GM21528 (cell line): Measurements from ENCODE around the gene KSR2.

Source experiments
- ATAC-seq: cut with Tn5 transposase; IDR thresholded peaks from one replicate; pipeline ENCODE4 v1.9.1; 2021; ENCODE audit warnings: mild to moderate bottlenecking, moderate library complexity; ENCODE audit not compliant: unreplicated experiment, low FRiP score

The KSR2 gene

GRCh38 chr12:117707861-117708260 lies 260.9 kb downstream of the KSR2 start:
- no peak for ATAC-seq

- no peak for ATAC-seq
Measured at GRCh38 chr12:117703584-117703983, 265.2 kb downstream of the KSR2 start.

DNA sequence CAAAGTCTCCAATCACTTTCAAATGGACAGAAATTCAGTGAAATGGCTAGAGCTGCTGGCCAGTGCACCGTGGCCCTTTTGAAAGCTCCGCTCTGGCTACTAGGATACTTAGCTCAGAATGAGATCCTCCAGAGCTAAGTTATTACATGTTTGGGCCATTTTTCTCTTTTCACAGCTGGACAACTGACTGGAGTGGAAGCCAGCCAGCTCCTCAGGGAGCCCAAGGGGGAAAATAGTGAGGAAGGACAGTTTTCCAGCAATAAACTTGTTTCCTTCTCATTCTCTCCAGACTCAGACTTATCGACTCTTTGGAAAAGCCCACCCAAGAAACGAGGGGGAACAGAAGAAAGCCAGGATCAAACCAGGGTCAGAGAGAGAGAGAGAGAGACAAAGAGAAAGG lies 266.0 kb downstream of the KSR2 start:
- no peak for ATAC-seq

DNA sequence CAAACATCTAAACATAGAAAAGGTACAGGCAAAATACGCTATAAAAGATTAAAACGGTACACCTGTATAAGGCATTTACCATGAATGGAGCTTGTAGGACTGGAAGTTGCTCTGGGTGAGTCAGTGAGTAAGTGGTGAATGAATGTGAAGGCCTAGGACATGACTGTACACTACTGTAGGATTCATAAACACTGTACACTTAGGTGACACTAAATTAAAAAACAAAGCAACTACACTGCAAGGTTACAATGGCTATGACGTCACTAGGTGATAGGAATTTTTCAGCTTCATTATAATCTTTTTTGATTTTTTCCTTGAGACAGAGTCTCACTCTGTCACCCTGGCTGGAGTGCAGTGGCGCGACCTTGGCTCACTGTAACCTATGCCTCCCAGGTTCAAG lies 269.2 kb downstream of the KSR2 start:
- ATAC-seq = no peak

GRCh38 chr12:117699118-117699517 lies 269.7 kb downstream of the KSR2 start:
- ATAC-seq = no peak

DNA sequence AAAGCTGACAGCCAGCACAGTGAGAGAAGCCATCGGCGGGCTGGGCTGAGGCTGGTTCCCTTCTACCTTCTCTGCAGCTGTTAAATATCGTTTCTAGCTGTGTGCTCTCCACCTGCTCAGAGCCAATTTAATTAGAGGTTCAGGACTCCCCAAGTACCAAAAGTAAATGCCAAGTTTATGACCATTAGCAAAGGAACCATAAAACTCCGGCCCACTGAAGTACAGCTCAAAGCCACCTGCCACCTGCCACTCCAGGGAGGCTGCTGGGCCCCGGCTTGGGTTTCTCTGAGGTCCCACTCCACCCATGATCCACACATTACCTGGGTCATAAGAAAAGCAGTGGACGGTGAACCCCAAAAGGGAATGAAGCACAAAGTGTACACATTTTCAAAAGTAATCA lies 272.8 kb downstream of the KSR2 start:
- no peak for ATAC-seq

GRCh38 chr12:117692512-117692911 lies 276.3 kb downstream of the KSR2 start:
- ATAC-seq = no peak

DNA sequence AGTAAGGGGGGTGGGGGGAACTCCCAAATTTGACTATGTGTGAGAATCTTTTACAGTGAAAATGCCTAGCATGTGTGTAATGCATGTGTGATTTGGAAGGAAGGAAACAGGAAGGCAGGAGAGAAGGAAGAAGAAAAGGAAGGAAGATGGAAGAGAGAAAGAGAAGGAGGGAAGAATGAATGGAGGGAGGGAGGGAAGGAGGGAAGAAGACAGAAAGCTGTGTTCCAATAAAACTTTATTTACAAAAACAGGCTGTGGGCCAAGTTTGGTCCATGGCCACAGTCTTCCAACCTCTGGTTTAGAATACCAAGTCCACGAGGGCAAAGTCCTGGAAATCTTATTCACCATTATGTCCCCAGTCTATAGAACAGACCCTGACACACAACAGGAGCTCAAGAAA lies 278.9 kb downstream of the KSR2 start:
- no peak for ATAC-seq

- ATAC-seq = no peak
Measured at GRCh38 chr12:117688446-117688845, 280.3 kb downstream of the KSR2 start.

DNA sequence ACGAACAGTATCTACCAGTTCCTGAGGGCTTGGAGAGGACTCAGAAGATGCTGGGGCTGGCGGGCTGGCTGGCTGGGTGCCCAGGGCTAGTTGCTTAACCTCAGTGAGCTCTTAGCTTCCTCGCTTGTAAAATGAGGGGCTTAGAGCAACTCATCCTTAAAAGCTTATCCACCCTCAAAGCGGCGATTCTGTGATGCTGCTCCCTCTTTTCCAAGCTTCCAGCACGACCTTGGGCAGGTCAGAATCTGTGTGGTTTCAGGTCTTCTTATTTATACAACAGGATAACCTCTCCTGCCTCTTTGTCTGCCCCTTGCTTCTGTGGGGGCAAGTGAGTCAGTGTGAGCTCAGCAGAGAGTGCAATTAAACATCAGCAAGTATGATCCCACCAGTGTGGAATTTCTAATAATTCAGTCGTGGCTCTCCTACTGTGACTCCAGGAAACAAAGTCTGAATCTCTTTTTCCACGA lies 281.8 kb downstream of the KSR2 start:
- no peak for ATAC-seq

GRCh38 chr12:117686210-117686609 lies 282.6 kb downstream of the KSR2 start:
- ATAC-seq = no peak

GRCh38 chr12:117685110-117685926 lies 283.5 kb downstream of the KSR2 start:
- ATAC-seq = no peak

DNA sequence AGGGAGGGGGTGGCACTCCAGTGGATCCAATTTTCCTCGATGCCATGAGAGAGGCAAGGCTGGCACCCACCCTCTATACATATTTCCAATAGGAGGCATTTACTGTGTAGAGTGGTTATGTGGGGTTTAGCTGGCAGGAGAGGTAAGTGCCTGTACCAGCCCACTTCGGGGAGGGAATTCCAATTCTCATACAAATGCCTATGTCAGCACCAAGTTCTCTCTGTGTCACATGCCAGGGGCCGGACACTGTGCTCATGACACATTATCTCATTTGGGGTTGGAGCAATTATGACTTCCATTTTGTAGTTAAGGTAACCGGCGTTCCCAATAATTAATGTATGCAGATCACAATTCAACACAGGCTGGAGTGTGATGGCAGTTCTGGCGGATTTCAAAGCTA lies 284.3 kb downstream of the KSR2 start:
- no peak for ATAC-seq

GRCh38 chr12:117680312-117680711 lies 288.5 kb downstream of the KSR2 start:
- no peak for ATAC-seq

DNA sequence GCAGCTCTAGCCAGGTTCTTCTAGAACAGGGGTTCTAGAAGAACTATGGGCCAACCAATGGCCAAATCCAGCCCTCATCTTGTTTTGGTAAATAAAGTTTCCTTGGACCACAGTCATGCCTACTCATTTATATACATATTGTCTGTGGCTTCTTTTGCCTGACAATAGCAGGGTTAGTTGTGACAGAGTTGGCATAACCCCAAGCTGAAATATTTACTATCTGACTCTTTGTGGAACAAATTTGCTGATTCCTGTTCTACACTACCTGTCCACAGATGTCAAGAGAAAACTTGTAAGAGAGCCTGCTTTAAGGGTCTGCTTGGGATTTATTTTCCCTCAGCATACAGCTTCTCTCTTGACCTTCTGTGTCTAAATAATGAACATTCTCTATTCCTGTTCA lies 289.0 kb downstream of the KSR2 start:
- no peak for ATAC-seq

DNA sequence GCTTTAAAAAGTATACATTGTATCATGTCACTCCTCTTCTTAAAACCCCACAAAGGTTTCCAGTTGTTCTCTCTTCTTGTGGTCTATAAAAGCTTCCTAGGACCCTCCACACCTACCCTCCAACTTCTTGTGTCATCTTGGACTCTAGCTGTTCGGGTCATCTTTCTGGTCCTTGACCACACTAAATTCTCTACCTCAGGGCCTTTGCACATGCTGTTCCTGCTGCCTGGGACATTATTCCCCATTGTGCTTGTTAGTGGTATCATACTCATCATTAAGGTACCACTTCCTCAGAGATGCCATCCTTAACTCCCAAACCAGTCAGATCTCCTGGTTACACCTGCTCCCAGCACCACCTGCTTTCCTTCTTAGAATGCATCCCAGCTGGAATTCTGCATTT lies 294.0 kb downstream of the KSR2 start:
- no peak for ATAC-seq

DNA sequence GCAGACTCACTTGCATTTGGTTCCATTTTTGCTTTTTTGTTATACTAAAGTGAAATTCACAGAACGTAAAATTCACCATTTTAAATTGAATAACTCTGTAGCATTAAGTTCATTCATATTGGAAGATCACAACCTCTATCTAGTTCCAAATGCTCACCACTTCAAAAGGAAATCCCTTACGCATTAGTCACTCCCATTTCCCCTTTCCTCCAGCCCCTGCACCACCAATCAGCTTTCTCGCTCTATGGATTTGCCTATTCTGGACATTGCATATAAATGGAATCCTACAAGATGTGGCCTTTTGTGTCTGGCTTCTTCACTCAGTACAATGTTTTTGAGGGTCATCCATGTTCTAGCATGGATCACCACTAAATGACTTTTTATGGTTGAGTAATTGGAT lies 294.5 kb downstream of the KSR2 start:
- no peak for ATAC-seq

DNA sequence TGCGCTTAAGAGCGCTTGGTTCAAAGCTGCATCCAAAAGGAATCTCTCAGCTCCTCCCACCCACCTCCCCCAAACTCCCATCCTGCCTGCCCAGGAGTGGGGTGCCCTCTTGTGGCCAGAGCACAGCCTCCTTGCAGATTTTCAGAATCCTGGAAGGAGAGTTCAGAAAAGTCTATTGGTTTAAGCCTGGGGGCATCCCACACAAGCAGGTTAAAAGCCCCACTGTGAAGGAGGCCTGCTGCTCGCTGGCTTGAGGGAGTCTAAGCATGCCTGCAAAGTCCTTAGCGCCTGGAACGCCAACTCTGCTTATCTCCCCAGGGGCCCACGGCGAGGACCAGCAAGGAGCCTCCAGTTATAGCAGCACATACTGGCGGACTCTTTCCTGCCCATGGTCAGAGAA lies 297.1 kb downstream of the KSR2 start:
- no peak for ATAC-seq

DNA sequence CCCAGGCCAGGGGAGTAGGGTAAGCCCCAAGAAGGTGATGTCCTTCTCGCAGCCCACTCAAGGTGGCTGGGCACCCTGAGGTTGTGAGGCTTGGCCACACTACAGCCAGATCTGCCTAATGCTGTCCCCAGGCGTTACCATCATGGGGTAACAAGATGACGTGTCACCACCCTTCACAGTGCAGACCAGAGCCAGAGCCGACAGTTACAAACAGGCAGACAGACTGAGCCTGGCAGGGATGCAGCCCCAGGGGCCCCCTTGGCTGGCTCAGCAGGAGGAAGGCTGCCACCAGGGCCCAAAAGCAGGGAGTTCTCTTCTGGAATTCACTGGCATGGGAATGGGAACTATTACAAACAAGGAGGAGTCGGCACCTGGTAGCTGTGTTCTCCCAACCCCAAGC lies 304.6 kb downstream of the KSR2 start:
- ATAC-seq = no peak

GRCh38 chr12:117662620-117663395 lies 306.0 kb downstream of the KSR2 start:
- ATAC-seq = no peak

DNA sequence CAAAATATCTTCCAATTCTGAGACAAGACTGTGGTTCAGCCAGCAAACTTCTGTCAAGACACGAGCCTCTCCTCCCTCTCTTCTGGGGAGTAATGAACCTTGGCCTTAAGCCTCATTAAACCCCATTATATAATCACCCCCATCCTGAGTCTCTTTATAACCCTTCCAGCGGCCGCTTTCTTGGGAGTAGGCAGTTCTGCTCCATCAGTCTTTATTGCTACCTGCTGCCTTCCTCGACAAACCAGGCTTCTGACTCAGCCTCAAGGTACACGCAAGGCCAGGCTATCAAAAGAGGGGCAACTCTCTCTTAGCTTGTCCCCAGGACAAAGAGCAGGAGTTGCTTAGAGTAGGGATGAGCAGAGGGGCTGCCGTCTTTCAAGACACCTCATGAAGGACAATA lies 306.6 kb downstream of the KSR2 start:
- ATAC-seq = no peak

DNA sequence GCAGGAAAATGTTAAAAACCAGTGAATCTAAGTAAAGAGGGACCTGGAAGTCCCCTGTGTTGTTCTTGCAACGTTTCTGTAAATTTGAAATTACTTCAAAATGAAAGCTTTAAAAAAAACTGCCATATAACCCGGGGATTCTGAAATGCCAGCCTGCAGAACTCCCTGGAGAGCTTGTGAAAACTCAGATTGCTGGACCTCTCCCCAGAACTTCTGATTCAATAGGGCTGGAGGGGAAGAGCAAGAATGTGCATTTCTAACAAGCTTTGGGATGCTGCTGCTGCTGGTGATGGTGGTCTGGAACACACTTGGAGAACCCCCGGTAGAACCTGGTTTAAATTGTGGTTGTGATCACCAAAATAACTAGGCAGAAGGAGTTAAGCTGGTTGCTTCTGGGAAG lies 307.3 kb downstream of the KSR2 start:
- ATAC-seq = no peak
